ENCODE measurements around the gene AKNA. TPM values are rescaled to one million over a fixed set of nuclear protein-coding genes. Genes with fewer than 3 reads are reported as not detected.
"Not testable (repeated sequence)": the region's sequence is repeated elsewhere in the genome, so short reads cannot be mapped to it uniquely, and the experiment has no call there.

Gene AKNA
- total RNA-seq, 1 donor from 2014 or later: 297 TPM

DNA sequence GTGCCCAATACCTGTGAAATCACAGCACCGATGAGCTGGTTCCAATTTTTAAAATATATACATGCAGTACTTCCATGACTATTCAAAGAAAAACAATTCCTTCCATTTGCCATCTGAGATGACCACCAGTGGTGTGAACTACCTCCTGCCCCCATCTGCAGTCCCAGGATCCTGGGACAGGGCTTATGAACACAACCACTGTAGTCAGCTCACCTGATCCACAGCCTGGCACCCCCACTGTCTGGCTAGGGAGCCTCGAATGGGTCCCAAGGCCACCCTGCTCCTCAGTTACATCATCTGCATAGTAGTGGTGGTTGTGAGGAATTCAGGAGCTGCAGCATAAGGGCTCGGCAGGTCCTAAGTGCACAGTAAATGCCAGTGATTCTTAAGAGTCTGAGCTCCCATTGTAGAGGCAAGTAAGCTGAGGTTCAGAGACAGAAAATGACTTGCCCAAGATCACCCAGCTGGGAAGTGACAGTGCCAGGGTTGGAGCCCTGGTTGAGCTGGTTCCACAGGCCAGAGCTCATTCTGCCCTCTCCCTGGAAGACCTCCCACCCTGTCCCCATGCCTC is 62.0 kb downstream of the AKNA start:
- intact Hi-C loops (cut with micrococcal nuclease): not testable (repeated sequence)

- intact Hi-C loops (cut with micrococcal nuclease): not testable (repeated sequence)
Observed at GRCh38 chr9:114324965-114325364, 62.8 kb downstream of the AKNA start.

- intact Hi-C loops (cut with micrococcal nuclease): no loop called here
Observed at GRCh38 chr9:114324492-114324891, 63.3 kb downstream of the AKNA start.

DNA sequence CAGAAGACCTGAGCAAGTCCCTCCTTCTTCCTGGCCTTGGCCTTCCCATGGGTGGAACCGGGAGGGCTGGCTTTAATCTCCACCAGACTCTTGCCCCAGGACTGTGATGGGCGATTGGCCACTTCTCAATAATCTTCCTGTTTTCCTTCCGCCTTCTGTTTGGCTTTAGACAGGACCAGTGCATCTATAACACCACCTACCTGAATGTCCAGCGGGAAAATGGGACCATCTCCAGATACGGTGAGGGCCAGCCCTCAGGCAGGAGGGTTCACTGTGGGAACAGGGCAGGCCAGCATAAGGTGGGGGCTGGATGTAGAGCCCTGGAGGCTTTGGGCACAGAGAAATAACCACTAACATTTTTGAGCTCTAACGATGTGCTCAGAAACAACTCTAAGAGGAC is 63.9 kb downstream of the AKNA start:
- intact Hi-C loops (cut with micrococcal nuclease): not testable (repeated sequence)

DNA sequence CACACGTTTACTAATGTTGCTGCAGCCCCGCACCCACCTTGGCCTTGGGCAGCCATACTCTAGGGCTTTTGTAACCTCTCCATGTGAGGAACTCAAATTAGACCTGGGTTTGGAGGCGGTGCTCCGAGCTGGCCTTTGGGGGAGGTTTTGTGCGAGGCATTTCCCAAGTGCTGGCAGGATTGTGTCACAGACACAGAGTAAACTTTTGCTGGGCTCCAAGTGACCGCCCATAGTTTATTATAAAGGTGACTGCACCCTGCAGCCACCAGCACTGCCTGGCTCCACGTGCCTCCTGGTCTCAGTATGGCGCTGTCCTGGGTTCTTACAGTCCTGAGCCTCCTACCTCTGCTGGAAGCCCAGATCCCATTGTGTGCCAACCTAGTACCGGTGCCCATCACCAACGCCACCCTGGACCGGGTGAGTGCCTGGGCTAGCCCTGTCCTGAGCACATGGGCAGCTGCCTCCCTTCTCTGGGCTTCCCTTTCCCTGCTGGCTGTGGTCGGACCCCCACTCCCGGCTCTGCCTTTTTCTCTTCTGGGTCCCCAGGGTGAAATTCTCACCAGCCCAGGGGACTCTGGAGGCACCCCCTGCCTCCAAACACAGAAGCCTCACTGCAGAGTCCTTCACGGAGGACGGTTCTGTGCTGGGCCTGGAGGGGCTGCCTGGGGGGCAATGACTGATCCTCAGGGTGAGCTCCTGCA is 64.8 kb downstream of the AKNA start, which contains the start of gene ORM1:
TSS of gene ORM1 (plus strand) at position 268 of the 701 bp plus-strand sequence. CDS start at position 304, 36 bp downstream.
- intact Hi-C loops (cut with micrococcal nuclease): not testable (repeated sequence)

GRCh38 chr9:114322160-114322818 is 65.5 kb downstream of the AKNA start:
- intact Hi-C loops (cut with micrococcal nuclease): not testable (repeated sequence)

DNA sequence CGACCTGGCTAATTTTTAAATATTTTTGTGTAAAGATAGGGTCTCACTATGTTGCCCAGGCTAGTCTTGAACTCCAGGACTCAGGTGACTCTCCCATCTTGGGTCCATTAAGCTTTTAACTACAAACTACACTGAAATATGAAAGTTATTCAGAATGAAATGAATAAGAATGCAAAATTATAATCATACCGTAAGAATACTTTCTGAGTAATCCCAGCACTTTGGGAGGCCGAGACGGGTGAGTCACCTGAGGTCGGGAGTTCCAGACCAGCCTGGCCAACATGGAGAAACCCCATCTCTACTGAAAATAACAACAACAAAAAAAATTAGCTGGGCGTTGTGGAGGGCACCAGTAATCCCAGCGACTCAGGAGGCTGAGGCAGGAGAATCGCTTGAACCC is 66.0 kb downstream of the AKNA start:
- intact Hi-C loops (cut with micrococcal nuclease): no loop called here

DNA sequence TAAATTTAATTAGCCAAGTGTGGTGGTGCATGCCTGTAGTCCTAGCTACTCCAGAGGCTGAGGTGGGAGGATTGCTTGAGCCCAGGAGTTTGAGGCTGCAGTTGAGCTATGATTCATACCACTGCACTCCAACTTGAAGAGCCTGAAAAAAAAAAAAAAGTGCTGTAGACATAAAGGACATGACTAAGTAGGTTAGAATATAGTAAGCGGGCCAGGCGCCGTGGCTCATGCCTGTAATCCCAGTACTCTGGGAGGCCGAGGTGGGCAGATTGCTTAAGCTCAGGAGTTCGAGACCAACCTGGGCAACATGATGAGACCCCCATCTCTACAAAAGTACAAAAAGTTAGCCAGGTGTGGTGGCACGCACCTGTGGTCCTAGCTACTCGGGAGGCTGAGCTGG is 67.1 kb downstream of the AKNA start:
- intact Hi-C loops (cut with micrococcal nuclease): not testable (repeated sequence)

GRCh38 chr9:114319147-114319546 is 68.6 kb downstream of the AKNA start:
- intact Hi-C loops (cut with micrococcal nuclease): no loop called here

DNA sequence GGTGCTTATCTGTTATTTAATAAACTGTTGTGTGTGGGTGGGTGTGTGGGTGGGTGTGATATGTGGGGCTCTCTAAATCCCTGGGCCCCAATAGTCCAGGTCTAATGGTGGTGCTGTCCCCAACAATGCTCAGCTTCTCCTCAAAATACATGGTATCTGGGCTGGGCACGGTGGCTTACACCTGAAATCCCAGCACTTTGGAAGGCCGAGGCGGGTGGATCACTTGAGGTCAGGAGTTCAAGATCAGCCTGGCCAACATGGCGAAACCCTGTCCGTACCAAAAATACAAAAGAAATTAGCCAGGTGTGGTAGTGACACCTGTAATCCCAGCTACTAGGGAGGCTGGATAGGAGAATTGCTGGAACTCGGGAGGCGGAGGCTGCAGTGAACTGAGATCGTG is 69.4 kb downstream of the AKNA start:
- intact Hi-C loops (cut with micrococcal nuclease): no loop called here

DNA sequence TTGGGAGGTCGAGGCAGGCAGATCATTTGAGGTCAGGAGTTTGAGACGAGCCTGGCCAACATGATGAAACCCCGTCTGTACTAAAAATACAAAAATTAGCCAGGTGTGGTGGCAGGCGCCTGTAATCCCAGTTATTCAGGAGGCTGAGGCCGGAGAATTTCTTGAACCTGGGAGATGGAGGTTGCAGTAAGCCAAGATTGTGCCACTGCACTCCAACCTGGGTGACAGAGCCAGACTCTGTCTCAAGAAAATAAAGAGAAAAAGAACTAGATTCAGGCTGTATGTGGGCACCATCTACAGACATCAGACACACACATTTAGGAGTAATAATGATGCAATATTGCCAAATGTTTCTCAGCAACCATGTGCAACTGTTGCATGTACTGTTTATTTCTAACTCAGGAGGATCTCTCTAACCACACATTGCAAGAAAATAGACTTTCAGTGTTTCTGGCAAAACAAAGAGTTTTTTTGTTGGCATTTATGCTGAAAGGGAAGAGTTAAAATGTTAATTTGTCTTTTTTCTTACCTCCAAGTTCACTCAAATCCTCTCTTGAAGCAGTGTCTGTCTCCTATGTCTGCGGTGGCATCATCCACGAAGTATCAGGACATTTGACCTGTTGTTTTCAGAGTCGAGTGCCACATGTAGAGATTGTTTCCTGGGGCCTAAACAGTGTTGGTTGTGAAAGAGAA is 70.0 kb downstream of the AKNA start:
- intact Hi-C loops (cut with micrococcal nuclease): no loop called here

GRCh38 chr9:114316605-114317230 is 71.1 kb downstream of the AKNA start:
- intact Hi-C loops (cut with micrococcal nuclease): no loop called here

DNA sequence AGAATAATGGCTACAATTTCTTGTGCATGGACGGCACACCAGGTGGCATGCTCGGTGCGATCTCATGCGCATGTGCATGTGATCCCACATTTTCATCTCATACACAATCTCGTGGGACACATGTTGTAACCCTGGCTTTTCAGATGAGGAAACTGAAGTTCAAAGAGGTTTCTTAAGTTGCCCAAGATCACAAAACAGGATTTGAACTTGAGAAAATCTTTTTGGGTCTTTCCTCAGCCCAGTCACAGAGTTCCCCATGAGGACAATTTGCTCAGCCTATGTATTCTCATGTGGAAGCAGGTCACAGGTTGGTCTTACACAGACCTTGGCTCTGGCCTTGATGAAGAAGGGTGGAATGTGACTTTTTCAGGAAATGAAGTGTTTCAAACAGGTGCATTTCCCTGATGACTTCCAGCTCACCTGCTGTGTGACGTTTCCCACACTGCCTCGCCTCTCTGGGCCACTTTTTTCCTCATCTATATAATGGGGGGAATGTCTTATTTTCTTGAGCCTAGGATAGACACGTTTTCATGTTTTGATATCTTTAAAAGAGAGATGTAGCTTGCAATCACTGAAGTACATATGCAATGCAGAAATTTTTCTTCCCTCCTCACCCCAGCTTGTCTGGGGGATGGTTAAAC is 71.9 kb downstream of the AKNA start:
- intact Hi-C loops (cut with micrococcal nuclease): no loop called here

DNA sequence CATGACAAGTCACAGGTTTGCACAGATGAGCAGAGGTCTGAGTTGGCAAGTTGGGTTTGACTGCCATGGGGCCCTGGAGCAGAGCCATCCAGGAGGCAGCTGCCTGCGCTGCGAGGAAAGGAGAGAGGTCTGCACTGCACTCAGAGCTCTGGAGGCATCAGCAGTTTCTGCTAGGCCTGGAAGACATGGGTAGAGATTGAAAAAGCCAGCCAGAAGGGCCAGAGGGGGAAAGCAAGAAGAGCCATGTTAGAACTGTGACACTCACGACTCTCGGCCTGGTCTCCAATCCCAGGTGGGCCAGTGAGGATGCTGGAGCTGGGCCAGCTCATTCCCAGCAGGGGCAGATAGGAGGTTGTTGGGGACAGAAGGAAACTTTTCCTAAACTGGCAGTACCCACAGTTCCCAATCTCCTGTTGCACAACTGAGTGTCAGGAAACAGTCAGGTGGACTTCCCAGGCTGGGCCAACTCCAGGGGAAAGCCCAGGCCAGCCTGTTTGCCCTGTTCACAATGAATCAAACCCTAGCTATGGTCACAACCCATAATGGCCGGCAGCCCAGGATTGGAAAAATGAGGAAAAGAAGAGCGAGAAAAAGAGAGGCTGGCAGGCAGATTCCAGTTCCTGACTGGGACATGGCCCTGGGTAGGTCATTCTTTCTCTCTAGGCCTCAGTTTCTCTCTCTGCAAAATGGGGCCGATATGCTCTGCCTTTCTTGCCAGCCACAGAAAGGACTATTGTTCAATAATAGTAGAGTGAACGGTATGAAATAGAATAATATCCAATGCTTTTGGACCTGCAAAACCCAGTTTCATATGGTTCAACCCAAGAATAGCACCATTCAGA is 72.7 kb downstream of the AKNA start:
- intact Hi-C loops (cut with micrococcal nuclease): no loop called here

GRCh38 chr9:114314256-114314867 is 73.4 kb downstream of the AKNA start:
- intact Hi-C loops (cut with micrococcal nuclease): no loop called here

DNA sequence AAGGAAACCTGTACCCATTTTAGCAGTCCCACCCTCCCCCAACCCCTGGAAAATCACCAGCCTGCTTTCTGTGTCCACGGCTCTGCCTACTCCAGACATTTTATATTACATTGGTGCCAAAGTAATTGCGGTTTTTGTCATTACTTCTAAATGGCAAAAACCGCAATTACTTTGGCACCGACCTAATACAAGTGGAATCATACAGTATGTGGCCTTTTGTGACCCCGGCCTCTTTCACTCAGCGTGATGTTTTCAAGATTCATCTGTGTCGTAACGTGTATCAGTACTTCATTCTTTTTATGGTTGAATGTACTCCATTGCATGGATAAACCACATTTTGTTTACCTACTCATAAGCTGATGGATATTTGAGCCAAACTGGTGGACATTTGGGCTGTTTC is 74.6 kb downstream of the AKNA start:
- intact Hi-C loops (cut with micrococcal nuclease): no loop called here

- intact Hi-C loops (cut with micrococcal nuclease): no loop called here
Observed at GRCh38 chr9:114312513-114312875, 75.3 kb downstream of the AKNA start.

DNA sequence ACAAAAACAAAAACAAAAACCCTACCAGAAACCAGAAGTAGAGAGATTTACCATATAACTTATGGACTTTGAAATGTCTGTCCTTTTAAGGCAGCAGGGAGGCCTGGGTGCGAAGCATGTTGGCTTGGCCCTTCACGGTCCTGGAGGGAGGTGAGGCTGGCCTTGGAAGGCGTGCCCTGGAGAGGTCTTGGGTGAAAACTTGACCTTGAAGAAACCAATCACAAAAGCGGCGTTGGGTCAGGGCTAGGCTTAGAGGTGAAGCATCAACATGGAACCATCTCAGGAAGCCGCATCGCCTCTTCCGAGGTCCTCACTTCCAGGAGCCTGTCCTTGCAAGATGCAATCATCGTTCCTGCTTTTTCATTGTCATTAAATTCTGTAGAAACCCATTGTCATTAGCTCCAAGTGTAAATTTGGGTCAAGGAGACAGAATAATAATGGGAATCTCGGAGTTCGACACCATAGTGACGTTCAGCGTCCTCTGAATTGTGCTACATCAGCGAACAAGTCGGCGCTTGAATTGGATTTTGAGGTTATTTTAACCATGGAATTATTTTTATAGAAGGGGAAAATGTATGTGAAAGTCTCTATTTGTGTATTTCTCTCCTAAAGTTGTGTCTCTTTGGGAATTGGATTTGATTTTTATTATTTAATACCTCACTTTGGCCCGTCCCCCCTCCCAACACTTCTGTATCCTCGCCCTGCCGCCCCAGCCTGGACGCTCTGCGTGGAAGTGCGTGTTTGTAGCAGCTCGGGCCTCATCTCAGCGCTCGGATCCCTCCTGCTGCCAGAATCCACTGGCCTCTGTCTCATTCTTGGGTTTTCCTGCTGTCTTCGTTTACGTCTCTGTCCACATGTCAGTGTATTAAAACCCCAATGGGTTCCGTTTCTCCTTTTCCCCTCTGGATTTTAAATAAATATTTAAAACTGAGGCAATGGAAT is 75.9 kb downstream of the AKNA start:
- intact Hi-C loops (cut with micrococcal nuclease): no loop called here
